GM18867 (cell line): Measurements from ENCODE around the gene DUS4L.

Experiments
- ATAC-seq: cut with Tn5 transposase; IDR thresholded peaks from one replicate; pipeline ENCODE4 v1.9.1; 2021; ENCODE audit warnings: mild to moderate bottlenecking, moderate library complexity; ENCODE audit not compliant: unreplicated experiment

DUS4L gene

GRCh38 chr7:107579885-107580715 lies 16.3 kb downstream of the DUS4L start, which contains the start of gene BCAP29:
Gene BCAP29 (plus strand): TSS chr7:107580246. CDS start chr7:107580773, 527 bp downstream.
- ATAC-seq, result peak; percentile 92

- ATAC-seq, result no peak
Observed at GRCh38 chr7:107580716-107581383, 17.1 kb downstream of the DUS4L start.

- no peak for ATAC-seq
Observed at GRCh38 chr7:107581387-107582013, 17.7 kb downstream of the DUS4L start.

- ATAC-seq, result no peak
Observed at GRCh38 chr7:107582875-107583274, 19.1 kb downstream of the DUS4L start.

- no peak for ATAC-seq
Observed at GRCh38 chr7:107584716-107585115, 20.9 kb downstream of the DUS4L start.

- no peak for ATAC-seq
Observed at GRCh38 chr7:107588529-107589130, 24.9 kb downstream of the DUS4L start.

GRCh38 chr7:107591421-107591820 lies 27.6 kb downstream of the DUS4L start:
- ATAC-seq, result no peak

GRCh38 chr7:107592361-107593024 lies 28.7 kb downstream of the DUS4L start:
- no peak for ATAC-seq

- no peak for ATAC-seq
Observed at GRCh38 chr7:107593025-107593410, 29.2 kb downstream of the DUS4L start.

GRCh38 chr7:107594961-107595737 lies 31.4 kb downstream of the DUS4L start:
- no peak for ATAC-seq

- ATAC-seq, result no peak
Observed at GRCh38 chr7:107596881-107597581, 33.3 kb downstream of the DUS4L start.

GRCh38 chr7:107597582-107597916 lies 33.8 kb downstream of the DUS4L start:
- no peak for ATAC-seq

- no peak for ATAC-seq
Observed at GRCh38 chr7:107597953-107598352, 34.2 kb downstream of the DUS4L start.

GRCh38 chr7:107599262-107599661 lies 35.5 kb downstream of the DUS4L start:
- no peak for ATAC-seq

- no peak for ATAC-seq
Observed at GRCh38 chr7:107600816-107601215, 37.0 kb downstream of the DUS4L start.

GRCh38 chr7:107605218-107605815 lies 41.5 kb downstream of the DUS4L start:
- no peak for ATAC-seq

- no peak for ATAC-seq
Observed at GRCh38 chr7:107606303-107606702, 42.5 kb downstream of the DUS4L start.

GRCh38 chr7:107609811-107610261 lies 46.1 kb downstream of the DUS4L start:
- no peak for ATAC-seq

GRCh38 chr7:107610323-107610722 lies 46.6 kb downstream of the DUS4L start:
- ATAC-seq, result no peak
